GM19468 (cell line): ENCODE data around the gene MSH3.
"Not testable (repeated sequence)": the region's sequence is repeated elsewhere in the genome, so short reads cannot be mapped to it uniquely, and the experiment has no call there.

Experiments
- ATAC-seq: cut with Tn5 transposase; IDR thresholded peaks from one replicate; pipeline ENCODE4 v1.9.1; 2021; ENCODE audit warnings: mild to moderate bottlenecking, moderate library complexity, moderate number of reproducible peaks; ENCODE audit not compliant: unreplicated experiment; ENCODE audit errors: extremely low read depth

Gene MSH3

GRCh38 chr5:80655231-80655774 lies 851 bp downstream of the MSH3 start:
- ATAC-seq: no peak

- no peak for ATAC-seq
These were observed 2.0 kb downstream of the MSH3 start for GRCh38 chr5:80656425-80656824.

- ATAC-seq: no peak
These were observed 4.7 kb downstream of the MSH3 start for GRCh38 chr5:80659106-80659505.

- ATAC-seq: not testable (repeated sequence)
These were observed 6.2 kb downstream of the MSH3 start for GRCh38 chr5:80660661-80661060.

GRCh38 chr5:80662108-80662507 lies 7.7 kb downstream of the MSH3 start:
- no peak for ATAC-seq

GRCh38 chr5:80665057-80665456 lies 10.6 kb downstream of the MSH3 start:
- no peak for ATAC-seq

GRCh38 chr5:80667384-80667783 lies 12.9 kb downstream of the MSH3 start:
- ATAC-seq: no peak

- ATAC-seq: no peak
These were observed 13.8 kb downstream of the MSH3 start for GRCh38 chr5:80668016-80668969.

GRCh38 chr5:80672140-80672736 lies 17.8 kb downstream of the MSH3 start:
- no peak for ATAC-seq

GRCh38 chr5:80676706-80677105 lies 22.3 kb downstream of the MSH3 start:
- ATAC-seq: no peak

GRCh38 chr5:80686757-80687156 lies 32.3 kb downstream of the MSH3 start:
- no peak for ATAC-seq

GRCh38 chr5:80688648-80689420 lies 34.4 kb downstream of the MSH3 start:
- ATAC-seq: no peak

GRCh38 chr5:80689627-80690026 lies 35.2 kb downstream of the MSH3 start:
- ATAC-seq: no peak

- ATAC-seq: no peak
These were observed 41.2 kb downstream of the MSH3 start for GRCh38 chr5:80695666-80696065.

- ATAC-seq: no peak
These were observed 42.0 kb downstream of the MSH3 start for GRCh38 chr5:80696450-80696849.

- no peak for ATAC-seq
These were observed 42.6 kb downstream of the MSH3 start for GRCh38 chr5:80697100-80697499.

- no peak for ATAC-seq
These were observed 43.9 kb downstream of the MSH3 start for GRCh38 chr5:80698369-80698768.

GRCh38 chr5:80701597-80701996 lies 47.1 kb downstream of the MSH3 start:
- no peak for ATAC-seq

- no peak for ATAC-seq
These were observed 48.8 kb downstream of the MSH3 start for GRCh38 chr5:80703291-80703690.

GRCh38 chr5:80703747-80704146 lies 49.3 kb downstream of the MSH3 start:
- ATAC-seq: no peak

- ATAC-seq: no peak
These were observed 49.8 kb downstream of the MSH3 start for GRCh38 chr5:80704221-80704620.
